Stimulated activated CD8-positive, alpha-beta memory T cell treated with anti-CD3 and anti-CD28 coated beads, Interleukin-15, amount 100 ng/mL, for 24 hours (primary cell): ENCODE data around the gene CCNK.

Source experiments
- DNase-seq: peaks from one replicate; pipeline ENCODE4 v3.0.0-alpha.2; 2020; ENCODE audit warnings: low read depth

The CCNK gene

DNA sequence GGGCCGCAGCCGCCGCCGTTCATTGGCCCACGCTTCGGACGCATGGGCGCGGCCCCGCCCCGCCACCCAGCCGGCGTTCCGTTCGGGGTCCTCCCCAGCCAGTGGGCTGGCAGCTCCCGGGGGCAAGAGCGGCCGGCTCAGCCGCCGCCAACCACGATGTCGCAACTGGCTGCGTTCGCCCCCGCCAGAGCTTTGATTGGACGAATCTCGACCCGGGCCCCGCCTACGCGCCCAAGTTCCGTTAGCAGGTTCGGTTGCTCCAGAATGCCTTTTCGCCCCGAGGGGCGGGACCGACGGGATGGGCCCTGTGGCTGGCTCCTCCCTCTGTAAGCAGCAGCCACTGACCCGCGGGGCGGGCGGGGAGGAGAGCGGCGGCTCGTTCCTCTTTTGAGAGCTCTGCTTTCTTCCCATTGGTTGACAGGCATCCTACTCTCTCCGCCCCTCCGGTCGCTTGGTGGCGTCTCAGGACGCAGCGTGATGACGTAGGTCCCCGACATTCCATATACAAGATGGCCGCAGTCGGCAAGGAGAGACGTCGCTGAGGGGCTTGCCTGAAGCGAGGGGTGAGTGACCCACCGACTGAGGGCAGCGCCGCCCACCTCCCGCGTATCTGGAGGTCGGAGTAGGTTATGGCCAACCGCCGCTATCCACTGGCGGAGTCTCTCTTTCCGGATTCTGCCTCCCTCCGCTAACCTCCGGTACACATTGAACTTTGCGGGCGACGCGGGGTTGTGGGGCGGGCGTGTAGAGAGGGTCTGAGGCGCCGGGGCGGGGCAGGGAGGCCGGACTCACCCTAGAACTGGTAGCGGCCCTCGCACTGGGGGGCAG lies at the start of gene CCNK:
TSS of gene CCNK (plus strand) at position 493 of the 828 bp plus-strand sequence. CDS start 11,269 bp downstream, outside the sequence.
- peak; percentile 99 for DNase-seq

GRCh38 chr14:99431986-99432385 lies 49.2 kb upstream of the CCNK start:
- no peak for DNase-seq

DNA sequence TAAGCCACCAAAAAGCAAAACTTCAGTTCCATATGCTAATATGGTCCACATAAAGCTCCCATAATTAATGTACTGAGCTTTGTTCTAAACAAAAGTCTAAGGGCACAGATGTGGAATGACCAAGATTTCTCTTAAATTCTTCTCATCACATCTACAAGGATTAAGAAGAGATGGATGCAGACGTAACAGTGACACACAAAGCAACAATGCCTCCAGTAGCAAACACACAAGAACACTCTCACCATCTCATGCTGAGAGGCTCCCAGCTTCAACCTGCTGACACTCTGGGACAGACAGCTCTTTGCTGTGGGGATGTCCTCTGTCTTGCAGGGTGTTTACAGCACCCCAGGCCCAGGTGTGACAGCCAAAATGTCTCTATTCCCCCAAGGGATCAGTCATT lies 48.7 kb upstream of the CCNK start:
- DNase-seq: no peak

DNA sequence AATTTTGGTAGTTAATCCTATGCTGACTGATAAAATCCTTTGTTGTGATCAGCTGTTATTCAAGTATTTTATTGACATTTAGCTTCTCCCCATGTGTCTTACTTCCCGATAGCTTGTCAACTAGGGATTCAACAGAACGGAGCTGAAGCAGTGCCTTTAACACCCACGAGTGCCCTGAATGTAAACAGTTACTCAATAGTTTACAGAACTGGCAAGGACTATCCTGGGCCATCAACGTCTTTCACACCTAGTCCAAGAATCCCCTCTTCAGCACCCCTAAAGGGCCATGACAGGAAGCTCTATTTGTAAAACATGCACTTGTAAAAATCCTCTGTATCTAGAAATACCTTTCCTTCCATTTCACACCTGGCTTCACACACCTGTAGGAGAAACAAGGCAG lies 45.9 kb upstream of the CCNK start:
- no peak for DNase-seq

DNA sequence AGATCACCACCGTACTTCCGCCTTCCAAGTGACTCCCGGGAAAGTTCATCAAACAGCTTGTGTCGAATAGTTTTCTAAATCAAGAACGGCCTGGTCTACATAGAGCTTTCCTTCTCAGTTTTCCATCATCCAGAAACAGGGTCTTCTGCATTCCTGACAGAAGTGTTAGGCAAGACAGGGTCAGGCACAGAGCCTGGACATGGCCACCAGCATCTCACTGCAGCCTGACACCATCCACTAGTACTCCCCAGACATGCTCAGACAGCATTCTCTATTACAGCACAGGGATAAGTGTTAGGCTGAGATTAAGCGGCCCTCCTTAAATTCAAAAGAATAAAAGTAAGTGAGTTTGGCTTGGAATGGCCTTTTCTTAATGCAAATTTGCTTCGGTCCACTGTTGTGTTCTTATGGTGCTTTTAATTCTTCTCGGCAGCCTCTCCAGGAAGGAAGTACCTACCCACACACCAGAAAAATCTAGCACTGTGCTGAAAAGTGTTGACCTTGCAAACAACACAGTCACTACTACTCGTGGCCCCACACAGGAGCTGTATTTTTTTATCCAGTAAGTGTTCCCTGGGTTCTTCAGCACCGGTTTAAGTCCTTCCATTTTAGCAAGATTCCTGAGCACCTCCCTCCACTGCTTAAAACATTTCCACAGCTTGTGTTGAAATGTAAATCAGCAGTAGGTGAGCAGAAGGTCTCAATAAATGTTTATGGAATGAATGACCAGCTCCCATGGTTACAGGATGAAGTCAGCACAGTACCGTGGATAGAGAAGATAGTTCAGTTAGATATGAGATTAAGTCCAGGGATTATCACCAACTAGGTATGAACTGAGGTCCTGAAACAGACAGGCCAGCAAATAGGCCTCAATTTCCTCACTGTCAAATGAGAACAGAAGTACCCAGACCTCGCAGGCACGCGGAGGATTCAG lies 44.7 kb upstream of the CCNK start:
- DNase-seq: no peak

- DNase-seq: no peak
Measured at GRCh38 chr14:99437706-99438105, 43.5 kb upstream of the CCNK start.

DNA sequence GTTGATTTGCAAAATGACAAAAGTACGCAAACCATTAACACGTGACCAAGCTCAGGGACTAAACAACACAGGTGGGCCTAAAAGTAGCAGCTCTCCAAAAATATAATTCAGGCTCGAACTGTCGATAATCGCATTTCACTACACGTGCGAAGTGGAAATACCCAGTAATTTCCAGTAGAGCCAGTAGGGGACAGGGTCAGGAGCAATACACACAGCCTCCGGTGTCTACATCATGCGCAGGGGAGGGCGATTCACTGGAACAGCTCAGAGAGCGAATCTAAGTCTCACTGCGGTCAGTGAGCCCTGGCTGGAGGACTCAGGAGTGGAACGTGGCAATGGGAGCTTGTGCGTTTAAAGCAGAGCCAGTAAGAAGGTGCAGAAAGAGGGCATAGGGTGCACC lies 40.9 kb upstream of the CCNK start:
- no peak for DNase-seq

DNA sequence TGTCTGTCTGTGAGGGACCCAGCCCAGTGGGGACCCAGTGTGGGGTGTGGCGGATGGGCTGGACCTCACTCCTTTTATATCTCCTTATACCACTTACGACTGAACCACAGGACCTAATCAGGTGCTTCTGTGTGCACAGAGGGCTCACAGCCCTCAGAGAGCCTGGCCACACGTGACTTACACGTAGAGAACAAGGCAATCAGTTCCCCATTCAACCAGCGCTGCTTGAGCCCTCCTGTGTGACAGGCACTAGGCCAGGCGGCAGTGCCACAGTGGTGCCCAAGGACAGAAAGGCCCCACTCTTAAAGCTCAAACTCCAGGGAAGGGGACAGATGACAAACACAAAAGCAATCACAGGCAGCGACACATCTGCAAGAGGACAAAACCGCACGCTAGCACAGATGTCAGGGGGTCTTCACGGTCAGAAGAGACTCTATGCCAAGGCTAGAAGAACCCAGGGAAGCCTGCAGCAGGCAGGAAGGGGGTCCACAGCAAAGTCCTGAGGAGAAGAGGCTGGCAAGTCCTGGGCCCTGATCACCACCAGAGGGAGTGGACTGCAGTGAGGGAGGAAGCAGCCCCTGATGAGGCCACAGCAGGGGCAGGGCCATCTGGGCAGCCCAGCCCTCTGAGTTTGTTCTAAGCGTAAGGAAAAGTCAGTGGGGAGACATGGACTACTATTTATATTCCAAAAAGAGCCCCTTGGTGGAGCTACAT lies 39.9 kb upstream of the CCNK start:
- no peak for DNase-seq

DNA sequence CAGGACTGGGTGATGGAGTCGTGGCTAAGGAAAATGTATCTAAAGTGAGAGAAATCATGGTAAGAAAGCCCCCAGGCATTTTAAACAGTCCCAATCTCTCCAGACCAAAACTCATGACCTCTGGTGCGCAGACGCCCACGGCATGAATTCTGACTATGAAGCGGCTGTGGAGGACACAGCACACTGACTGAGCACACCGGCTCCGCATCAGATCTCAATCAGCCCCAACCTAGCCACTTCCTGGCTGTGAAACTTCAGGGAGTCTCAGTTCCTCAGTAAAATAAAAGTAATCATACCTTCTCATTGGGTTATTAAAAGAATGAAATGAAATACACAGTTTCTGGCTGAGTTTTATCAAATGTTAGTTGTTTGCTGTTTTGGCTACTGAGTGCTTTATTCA lies 39.3 kb upstream of the CCNK start:
- DNase-seq: no peak

- no peak for DNase-seq
Measured at GRCh38 chr14:99445931-99446330, 35.3 kb upstream of the CCNK start.

- no peak for DNase-seq
Measured at GRCh38 chr14:99447739-99448138, 33.5 kb upstream of the CCNK start.

GRCh38 chr14:99450266-99450665 lies 30.9 kb upstream of the CCNK start:
- no peak for DNase-seq

DNA sequence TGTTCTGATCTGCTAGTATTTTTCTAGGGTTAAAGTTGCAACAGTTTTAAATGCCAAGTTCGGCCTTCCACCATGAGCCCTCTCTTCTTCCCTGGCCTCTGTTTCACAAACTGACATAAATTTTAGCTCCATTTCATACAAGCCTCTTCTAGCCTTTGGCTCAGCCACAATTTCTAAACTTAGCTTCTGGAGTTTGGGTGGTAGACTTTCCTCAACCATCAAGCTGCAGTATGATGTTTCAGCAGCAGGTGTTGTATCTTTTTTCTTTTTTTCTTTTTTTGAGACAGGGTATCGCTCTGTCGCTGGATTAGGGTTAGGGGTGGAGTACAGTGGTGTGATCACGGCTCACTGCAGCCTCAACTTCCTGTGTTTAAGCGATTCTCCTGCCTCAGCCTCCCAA lies 30.0 kb upstream of the CCNK start:
- DNase-seq: no peak

DNA sequence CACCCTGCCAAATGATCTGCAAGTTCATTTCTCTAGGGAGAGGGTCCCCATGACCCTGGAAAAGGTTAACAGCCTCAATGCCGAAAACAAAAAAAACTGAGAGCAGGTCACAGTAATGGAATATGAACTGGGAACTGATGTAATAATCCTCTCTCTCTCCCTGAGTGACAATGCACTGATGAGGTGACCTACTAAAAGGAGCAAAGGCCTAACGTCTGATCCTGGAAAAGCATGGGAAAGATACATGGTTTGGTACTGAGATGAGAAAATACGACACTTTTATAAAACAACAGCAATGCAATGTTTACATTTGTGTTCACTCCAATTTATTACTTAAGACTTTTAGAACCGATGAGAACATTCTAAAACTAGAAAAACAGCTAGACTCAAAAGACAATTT lies 28.2 kb upstream of the CCNK start:
- DNase-seq: no peak

DNA sequence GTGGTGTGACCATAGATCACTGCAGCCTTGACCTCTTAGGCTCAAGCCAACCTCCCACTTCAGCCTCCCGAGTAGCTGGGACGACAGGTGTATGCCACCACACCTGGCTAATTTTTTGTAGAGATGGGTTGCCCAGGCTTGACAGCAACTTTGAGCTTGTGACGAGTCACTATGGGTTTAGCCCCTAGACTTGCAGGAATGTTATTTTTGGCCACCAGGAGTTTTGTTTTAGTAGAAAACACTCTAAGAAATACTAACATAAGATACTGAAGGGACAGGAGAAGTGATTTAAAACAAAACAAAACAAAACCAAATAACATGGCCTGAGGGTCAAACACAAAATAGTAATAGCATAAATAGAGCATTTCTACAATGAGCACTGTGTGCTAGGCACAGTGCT lies 27.0 kb upstream of the CCNK start:
- DNase-seq: no peak

DNA sequence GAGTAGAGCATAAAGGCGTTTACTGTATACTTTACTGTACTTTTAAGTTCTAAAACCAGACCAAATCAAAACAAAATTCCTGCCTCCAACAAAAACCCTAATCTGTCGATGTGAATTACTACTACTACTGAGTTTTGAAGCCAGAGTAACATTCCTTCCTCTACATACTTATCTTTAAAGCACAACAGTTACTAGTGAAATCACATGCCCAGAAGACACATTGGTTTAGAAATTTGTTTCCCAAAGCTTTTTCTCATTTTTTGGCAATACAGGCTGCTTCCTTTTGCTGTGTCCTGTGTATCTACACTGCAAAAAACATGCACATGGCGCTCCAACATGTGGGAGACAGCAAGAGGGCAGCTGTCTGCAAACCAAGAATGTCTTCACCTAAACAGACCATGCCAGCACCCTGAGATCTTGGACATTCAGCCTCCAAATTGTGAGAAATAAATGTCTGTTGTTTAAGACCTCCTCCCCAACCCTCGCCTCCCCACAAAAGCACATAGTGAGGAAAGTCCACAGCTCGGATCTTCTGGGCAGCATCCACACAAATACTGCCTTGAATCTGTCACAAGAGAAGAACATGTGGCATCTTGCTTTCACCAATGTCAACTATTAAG lies 21.6 kb upstream of the CCNK start:
- DNase-seq: no peak

DNA sequence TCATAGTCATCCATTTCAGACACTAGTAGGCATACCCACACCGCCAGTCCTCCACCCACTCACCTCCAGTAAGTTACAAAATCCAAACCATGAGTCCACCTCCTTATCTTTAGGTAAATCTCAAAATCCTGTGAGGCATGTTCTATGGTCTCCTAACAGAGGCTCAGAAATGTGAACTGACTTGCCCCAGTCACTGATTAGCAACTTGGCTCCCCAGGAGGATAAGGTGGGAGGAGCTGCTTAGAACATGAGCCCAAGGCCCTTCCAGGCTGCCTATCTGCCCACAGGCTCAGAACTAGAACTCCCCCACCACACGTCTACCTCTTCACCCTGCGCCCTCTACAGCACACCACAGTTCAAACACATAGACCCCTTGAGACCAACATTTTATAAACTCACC lies 20.4 kb upstream of the CCNK start:
- no peak for DNase-seq

DNA sequence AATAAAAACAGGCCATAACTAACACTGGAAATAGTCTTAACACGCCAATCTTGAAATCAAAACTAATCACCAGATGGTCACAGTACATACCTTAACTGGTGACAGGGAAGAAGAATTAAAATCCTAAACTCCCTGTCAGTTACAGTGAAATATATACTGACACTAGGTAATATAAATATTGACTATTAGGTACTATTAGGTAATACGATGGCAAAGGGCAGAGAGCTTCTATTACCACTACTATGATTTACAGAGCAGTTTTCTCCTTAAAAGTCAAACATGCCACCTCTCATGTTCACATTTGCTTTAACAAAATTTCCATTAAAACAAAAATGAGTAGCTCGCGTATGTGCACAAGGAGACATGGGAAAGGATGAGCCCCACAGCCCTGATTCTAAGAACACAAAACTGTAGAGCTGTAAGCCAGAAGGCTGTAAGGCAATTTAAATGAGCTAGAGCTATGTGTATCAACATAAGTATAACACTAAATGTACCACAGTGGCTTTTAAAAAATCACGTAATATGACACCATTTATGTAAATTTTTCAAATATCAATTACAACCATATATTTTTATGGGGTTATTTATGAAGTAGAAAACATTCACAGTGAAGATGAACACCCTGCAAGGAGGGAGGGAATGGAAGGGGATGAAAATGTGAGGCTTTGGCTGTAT lies 19.7 kb upstream of the CCNK start:
- no peak for DNase-seq

GRCh38 chr14:99462210-99462609 lies 19.0 kb upstream of the CCNK start:
- no peak for DNase-seq

GRCh38 chr14:99463974-99464373 lies 17.2 kb upstream of the CCNK start:
- DNase-seq: no peak

DNA sequence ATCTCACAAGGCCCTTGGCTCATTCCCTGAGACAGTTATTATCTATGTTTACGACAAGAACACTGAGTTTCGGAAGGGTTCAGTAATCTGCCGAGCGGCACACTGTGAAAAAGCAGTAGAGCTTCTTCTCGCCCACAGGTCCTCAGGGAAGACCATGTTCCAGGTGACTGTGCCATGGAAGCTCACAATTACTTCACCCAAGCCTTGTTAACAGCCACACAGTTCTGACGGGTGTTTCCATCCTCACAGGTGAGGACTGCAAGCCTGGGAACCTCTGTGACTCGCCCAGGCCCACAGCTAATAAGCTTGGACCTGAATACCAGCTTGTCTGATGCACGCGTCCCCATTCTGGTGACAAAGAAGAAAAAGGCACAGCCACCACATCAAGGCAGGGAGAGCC lies 15.9 kb upstream of the CCNK start:
- DNase-seq: no peak

GRCh38 chr14:99466758-99467157 lies 14.5 kb upstream of the CCNK start:
- DNase-seq: no peak
